ENCODE results near the gene NCKAP5.

The NCKAP5 gene

DNA sequence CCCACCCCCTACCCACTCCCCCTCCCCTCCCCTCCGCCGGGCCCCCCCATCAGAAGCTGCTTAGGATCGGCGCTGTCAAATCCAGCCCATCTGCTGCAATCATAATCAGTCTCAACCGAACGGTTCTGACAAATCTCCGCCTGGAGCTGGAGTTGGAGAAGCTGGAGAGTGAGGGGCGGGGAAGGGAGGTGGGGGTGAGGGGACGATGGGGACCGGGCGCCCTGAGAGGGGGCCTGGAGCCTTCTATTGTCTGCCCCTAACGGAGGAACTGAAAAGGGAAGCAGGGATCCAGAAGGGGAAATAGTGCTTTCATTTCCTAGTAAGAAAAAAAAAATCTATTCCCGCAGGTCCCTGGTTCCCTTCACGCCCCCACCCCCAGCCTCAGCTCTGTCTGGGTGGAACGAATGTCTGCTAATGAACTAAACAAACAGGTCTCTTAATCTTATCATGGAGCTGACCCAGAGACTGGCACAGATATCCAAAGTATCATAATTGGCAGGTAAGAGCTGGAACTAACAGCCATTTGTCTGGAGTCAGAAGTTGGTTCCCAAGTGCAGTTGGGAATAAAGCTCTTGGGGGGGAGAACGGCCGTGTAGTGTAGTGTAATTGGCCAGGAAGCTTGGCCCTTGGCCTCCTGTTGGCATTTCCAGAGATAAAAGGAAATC, 301.2 kb downstream of the NCKAP5 start:
- peak; percentile 23 for DNase-seq (ENCODE audit: low read depth)

DNA sequence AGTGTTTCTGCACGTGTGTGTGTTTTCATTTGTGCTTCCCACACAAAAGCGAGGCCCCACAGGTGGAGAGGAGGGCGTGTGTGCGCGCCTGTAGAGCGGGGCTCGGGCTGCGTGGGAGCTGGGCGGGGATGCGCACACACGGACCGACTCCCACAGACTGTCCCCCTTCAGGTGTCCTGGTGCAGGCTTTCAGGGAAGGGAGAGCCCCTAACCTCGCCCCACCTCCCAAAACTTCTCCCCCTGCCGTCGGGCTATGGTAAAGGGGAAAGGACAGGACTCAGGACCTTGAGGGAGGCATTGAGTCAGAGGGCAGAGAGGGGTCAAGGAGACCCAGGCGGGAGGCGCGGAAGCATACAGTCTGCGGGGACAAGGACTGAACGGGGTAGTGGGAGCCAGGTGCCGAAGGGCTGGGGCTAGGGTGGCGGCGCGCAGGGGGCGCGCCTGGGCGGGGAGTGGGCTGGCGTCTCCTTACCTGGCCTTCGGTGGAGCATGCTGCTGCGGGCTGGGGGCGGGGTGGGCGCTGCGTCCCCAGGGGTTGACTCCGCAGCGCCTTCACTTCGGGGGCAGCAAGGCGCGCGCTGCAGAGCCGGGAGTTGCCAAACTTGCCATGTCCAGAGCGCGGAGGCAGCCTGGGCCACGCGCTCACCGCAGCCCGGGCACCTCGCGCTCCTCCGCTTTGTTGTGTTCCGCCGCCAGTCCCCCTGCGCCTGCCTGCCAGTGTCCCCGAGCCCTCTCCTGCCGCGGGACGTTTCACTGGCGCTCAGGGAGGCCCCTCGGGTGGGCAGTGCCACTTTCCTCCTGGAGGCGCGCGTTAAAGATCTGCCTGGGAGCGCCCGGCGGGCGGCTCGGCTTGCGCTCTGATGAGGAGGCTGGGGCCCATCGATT, 302.0 kb downstream of the NCKAP5 start:
- peak; percentile 44 for DNase-seq (ENCODE audit: low read depth)

DNA sequence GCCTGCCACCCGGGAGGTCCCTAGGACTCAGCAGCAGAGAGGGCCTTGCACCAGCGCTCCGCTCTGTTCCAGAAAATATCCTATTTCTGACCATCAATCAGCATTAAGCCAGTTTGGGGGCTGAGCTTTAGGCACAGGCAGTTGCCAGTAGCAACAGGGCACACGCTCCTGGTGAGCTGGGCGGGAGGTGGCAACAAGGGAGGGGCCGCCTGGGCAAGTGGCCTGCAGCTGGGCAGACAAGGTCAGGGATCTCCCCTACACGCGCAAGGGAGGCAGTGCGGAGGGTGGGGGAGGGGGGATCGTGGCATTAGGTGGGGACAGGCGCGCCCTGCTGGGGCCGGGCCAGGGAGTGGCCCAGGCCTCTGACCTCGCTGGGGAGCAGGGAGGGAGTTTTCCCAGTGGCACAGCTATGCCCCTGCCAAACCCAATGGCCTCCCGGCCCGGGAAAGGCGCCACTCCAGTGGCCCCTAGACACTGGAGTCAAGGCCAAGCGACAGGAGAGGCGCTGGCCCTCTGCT, 302.8 kb downstream of the NCKAP5 start:
- no peak for DNase-seq (ENCODE audit: low read depth)

DNA sequence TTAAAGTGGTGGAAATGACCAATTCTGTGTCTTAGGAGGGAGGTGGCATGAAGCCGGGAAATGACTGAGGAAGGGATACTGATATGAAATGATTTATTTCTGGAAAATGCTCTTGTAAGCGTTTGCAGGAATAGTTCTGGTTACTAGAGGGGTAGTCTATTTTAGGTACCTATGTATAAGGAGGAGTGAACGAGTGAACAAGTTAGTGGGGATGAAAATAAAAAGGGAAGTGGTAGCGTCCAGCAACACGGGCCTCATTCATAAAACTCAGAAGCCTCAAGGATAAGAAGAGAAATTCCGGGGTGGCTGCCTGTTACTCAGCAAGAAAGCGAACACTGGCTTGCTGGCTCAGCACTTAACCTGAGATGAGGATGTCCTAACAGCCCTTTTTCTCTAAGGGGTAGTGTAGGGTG, 303.3 kb downstream of the NCKAP5 start:
- DNase-seq (ENCODE audit: low read depth), result no peak

DNA sequence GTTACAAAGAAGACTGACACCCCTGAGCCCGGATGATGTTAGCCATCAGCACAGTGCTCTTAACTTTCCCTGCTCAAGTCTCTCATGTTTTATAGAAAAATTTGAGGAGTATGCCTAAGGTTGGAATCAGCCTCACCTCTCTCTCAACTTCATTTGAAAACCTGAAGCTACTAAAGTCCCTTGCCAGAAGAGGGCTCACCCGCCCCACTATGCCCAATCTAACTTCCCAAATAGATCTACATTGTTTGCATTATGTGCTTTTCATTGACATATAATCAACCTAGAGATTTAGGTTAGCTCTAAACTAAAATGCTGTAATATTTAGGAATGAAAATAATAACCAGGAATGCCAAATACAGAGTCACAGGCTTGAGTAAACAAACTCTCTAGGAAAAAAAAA, 305.4 kb downstream of the NCKAP5 start:
- DNase-seq (ENCODE audit: low read depth), result peak; percentile 55

DNA sequence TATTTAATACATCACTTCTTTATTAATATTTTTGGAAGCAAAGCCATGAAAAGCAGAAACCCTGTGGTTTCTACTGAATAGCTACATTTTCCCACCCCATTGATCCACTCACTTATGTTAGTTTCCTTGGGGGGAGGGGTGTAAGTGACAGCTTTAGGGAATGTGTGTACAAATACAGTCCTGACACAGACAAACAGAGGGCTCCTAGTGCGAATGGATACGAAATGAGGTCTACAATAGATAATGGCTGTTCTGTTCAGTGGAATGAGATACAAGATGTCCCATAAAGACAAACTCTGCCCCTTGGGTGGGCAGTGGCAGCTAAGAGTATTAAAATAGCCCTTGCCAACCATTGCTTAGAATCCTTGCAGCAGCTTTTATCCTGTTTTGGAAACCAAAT, 312.9 kb downstream of the NCKAP5 start:
- DNase-seq (ENCODE audit: low read depth), result peak; percentile 18

DNA sequence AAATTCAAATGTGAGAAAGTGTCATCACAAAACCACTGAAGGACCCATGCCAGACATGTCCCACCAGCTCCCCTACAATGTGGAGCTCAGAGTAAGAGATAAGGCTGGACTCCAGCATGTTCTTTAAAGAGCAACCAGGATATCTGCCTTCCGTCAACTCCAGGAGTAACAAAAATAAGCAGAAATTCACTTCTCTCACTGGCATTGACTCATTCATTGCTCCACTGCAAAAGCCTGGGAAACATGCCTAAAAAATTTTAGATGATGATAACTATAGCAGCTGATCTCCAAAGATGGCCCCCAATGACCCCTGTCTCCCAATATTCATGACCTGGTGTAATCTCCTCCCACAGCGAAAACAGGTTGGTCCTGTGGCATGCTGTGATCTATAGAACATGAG, 314.5 kb downstream of the NCKAP5 start:
- peak; percentile 25 for DNase-seq (ENCODE audit: low read depth)

DNA sequence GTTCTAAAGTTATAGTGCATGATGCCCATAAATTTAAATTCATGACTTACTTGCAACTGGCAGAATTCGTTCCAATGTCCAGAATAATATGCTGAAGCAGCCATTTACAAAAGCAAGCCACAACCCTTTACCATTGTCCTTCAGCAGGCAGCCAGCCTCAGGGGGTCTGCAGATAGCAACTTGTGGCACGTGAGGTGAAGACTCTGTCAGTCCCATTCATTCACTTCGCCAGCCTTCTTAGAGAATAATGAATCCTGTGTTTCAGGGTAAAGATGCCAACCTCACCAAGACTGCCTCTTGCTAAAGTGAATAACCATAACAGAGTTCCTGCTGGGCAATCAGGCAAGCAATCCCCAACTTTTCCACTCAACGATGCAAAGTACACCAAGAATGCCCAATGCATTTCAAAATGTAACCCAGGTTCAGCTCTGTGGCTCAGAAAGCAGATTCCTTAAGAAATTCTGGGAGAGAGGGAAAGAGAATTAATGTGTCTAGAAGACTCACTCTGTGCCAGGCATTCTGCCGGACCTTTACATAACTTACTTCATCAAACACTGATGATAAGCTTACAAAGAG, 315.4 kb downstream of the NCKAP5 start:
- DNase-seq (ENCODE audit: low read depth), result no peak

DNA sequence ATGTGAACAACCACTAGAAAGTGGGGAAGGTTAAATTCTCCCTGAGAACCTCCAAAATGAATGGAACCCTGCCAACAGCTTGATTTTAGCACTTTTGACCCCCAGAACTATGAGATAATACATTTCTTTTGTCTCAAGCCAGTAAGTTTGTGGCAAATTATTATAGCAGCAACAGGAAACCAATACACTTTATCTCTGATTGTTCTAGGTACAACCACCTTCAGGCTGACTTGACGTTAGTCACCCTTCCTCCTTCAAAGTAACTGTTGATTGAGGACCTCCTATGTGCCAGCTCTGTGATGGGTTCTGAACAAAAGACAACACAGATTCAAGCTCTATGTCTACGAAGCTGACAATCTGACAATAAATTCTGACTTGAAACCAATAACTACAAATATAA, 318.9 kb downstream of the NCKAP5 start:
- DNase-seq (ENCODE audit: low read depth), result no peak

DNA sequence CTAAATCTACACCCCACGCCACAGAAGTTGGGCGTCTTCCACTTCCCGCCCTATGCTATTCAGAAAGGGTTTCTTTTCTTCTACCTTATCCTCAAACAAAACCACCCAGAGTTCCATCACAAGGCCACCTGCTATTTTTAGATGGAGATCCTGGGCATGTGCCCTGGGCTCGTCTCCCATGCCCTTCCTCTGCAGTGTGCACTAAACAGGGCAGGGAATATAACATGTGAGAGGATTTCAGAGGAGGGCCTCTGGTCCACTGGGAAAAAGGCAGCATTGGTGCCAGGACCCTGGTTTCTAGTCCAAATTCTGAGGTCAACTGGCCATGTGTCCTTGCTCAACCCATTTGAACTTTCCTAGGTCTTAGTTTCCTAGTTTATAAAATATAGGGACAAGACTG, 320.0 kb downstream of the NCKAP5 start:
- DNase-seq (ENCODE audit: low read depth), result no peak

DNA sequence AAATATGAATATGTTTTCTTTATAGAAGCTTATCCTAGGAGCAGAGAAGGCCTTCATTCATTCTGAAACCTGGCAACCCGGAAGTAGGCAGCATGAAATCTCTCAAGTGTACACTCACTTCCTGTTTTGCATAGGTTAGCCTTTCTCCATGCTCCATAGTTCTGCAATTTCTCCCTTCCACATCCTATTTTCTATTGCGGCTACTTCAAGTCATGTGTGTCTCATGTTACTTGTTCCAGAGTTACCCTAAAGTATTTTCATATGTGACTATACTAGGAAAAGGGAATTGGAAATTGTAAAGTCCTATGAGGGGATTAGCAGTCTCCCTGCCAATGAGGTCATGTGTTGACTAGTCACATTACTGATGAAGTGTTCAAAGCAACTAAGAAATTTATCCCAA, 320.6 kb downstream of the NCKAP5 start:
- DNase-seq (ENCODE audit: low read depth), result peak; percentile 33

DNA sequence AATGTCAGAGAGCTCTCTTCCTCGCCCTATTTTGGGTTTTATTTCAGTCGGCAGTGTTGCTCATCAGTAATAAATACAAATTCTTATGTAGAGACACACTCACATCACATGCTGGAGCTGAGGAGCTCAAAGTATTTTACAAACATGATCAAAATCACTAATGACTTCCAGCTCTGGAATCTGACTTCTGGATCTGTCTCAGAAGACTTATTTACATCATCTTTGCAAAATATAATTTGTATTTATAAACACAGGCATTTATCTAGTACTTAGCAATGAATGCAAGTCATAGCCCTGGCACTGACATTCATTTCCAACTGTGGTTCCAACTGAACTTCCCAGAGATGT, 327.1 kb downstream of the NCKAP5 start:
- peak; percentile 90 for DNase-seq (ENCODE audit: low read depth)

DNA sequence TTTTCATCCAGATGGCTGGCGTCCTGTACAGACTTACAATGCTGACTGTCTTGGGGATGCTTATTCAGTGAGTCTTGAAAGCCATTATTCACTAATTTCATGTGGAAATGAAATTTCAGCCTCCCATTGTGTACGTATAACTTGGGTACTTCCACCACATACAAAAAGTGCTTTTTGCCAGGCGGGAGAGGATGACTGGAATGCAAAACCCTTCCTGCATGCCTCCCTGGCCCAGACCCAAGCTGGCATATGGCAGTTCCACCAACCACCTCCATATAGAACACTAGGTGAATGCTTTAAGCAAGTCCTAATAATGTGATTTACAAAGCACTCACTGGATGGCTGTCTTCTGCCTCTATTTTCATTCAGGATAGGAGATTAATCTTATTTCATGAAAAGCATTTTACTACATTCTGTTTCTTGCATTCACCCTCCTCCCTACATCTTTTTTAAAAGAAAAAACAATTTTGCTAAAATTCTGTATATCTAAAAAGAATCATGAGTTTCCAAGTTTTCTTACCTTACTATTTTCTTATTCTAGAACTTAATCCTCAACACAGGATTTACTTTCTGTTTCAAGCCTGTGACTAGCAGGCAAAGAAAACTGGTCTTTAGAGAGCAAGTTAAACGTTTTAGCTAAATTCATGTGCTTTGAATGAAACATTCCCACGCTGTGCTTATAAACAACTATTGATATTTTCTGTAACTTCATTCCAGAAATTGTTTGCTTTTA, 327.6 kb downstream of the NCKAP5 start:
- DNase-seq (ENCODE audit: low read depth), result peak; percentile 43

DNA sequence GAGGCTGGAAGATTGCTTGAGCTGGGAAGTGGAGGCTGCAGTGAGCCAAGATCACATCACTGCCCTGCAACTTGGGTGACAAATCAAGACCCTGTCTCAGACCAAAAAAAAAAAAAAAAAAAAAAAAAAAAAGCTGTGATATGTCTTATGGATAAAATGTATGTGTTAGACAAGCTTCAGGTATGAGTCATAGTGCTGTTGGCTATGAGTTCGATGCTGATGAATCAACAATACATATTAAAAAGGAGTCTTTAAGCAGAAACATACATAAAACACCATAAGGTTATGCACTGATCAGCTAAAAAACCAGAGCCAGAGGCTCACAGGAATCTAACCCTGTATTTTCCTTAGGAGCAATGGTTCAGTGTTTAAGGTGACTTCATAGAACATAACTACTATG, 332.3 kb downstream of the NCKAP5 start:
- DNase-seq (ENCODE audit: low read depth), result peak; percentile 55

DNA sequence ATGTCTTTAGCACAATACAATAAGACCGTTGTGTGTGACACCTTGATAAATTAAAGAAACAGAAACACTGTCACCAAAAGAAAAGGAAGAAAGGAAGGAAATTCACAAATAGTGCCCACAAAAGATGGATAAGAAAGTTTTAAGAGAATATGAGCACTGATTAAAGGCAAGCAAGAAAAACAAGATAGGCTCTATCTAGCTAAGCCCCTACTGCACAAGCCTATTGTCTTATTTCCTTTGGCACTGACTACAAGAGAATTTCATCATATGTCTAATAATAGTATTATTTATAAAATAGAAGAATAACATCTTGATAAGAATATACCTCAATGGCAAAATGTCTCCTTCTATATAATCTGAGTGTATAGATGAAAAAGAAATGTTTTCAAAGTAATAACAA, 335.7 kb downstream of the NCKAP5 start:
- DNase-seq (ENCODE audit: low read depth), result no peak

DNA sequence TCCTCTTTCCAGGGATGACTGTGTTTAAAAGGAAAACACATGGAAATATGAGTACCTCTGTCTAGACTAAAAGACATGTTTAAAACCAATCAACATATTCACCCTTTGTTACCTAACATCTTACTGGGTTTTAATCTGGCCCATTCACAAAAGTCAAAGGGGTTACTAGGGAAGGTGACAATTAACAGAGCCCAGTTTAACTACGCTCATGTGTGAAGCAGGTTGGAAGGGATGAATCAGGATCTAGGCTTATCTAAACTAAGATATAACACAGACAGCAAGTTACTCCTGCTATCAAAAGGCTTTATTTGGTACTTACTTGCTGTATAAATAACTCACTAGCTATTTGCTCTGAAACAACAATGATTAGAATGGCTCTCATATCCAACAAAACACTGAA, 337.0 kb downstream of the NCKAP5 start:
- no peak for DNase-seq (ENCODE audit: low read depth)

DNA sequence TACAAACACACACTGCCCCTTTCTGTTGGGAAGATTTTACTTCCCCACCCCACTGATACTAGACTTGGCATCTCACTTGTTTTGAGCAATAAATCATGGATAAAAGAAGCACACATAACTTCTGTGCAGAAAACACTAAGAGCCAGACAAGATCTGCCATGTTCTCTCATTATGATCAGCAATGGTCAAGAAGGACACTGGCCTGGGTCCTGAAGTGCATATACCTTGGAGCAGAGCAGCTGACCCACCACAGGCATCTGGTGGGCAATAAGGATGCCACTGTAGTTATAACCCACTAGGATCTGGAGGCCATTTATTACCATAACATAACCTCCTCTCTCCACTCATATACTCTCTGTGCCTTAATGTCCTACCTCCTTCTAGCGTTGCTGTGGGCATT, 338.3 kb downstream of the NCKAP5 start:
- no peak for DNase-seq (ENCODE audit: low read depth)

DNA sequence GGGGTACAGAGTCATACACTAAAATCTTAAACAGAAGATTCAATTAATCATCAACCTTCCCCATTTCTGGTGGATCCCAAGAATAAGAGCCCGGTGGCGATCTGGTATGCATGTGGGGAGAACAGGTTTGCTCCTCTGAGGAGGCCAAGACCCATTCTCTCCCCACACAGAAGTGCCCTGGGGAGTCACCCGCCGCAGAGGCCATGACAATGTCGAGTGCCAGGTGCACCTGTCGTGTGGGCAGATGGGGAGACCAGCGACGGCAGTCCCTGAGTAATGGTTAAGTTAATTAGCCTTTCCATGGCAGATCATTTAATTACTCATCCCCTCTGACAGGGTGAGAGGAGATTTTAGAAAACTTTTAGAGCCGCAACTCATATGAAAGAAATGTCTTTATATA, 345.0 kb downstream of the NCKAP5 start:
- no peak for DNase-seq (ENCODE audit: low read depth)

DNA sequence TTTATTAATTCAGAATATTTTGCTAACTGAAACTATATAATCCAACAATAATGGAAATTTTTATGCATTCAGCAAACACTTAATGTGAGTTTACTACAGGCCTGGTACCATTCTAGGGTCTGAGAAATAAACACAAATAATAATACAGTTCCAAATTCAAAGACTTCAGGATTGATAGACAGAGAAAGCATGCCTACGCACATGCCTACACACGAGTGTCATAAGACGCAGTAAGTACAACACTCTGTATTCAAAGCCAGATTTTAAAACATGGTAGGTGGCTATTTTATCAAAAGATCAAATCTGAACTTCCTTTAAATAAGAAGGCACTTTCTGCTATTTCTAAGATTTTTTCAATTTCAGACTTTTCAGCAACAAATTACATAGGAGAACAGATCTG, 346.9 kb downstream of the NCKAP5 start:
- no peak for DNase-seq (ENCODE audit: low read depth)

DNA sequence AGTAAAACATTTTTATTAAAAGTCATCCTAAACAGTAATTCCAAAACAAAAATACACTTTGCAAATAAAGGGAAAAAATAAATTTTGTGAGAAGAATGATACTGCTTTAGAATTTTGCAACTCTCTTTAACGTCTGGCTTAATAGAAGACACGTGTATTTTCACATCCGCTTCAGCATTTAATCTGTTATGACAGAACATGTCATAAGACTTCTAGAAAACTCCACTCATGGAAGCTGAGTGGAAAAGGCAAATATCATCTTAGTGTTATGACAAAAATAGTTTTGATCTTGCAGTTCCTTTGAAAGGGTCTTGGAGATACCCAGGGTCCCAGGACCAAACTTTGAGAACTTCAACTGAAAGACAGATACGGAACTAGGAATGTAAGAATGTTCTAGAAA, 350.1 kb downstream of the NCKAP5 start:
- no peak for DNase-seq (ENCODE audit: low read depth)

DNA sequence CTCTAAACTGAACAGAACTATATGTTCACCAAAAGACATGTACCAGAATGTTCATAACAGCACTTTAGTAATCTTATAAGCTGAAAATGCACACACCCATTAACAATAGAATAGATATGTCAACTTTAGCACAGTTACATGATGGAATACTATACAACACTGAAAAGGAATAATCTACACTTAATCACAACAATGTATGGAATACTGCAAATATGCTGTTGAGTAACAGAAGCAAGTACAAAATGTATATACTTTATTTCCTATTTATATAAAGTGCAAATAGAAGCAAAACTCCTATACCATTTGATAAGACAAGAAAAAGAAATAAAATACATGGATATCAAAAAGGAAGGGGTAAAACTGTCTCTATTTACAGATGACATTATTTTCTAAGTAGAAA, 352.8 kb downstream of the NCKAP5 start:
- no peak for DNase-seq (ENCODE audit: low read depth)

DNA sequence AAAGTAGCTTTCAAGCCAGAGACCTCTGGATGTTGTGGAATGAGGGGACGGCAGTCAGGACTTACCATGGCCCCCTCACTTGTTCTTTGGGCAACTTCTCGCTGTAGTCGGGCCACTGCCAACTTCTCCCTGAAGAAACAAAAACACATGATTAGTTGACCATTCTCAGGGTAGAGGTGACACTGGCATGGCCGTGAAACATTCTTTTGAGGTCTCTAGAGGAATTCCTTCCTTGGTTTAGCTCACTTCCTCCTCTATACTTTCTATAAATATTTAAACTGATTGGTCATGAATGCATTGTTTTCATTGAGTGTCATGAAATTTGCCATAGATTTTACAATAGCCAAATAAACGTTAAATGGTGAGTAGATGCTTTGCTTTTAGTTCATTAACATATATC, 354.6 kb downstream of the NCKAP5 start:
- DNase-seq (ENCODE audit: low read depth), result peak; percentile 35
